HepG2 (cell line): ENCODE results near the gene KHK. TPM values are rescaled to one million over a fixed set of nuclear protein-coding genes. Genes with fewer than 3 reads are reported as not detected.

Experiments
- ARID2 ChIP-seq: sonication (generic); formaldehyde crosslinking; IDR thresholded peaks from 2 replicates; pipeline ENCODE4 v1.8.1; 2022; ENCODE audit warnings: mild to moderate bottlenecking, missing genetic modification reagents, borderline replicate concordance
- BRD4 ChIP-seq: sonication (generic); formaldehyde crosslinking; IDR thresholded peaks from 2 replicates; pipeline ENCODE4 v1.4.0; 2020; ENCODE audit warnings: missing genetic modification reagents
- FUBP1 ChIP-seq: sonication (generic); formaldehyde crosslinking; IDR thresholded peaks from 2 replicates; pipeline ENCODE4 v1.5.1; 2020; ENCODE audit warnings: missing genetic modification reagents, mild to moderate bottlenecking, borderline replicate concordance
- GLMP ChIP-seq: sonication (generic); formaldehyde crosslinking; IDR thresholded peaks from 2 replicates; pipeline ENCODE4 v1.9.0; 2021; ENCODE audit warnings: missing genetic modification reagents, mild to moderate bottlenecking, borderline replicate concordance
- HMG20B ChIP-seq: conservative IDR thresholded peaks from 2 replicates; pipeline ENCODE4 v1.6.1; 2016; ENCODE audit warnings: missing genetic modification reagents, missing compliant biosample characterization
- JUN ChIP-seq: sonication (generic); formaldehyde crosslinking; IDR thresholded peaks from 2 replicates; pipeline ENCODE4 v1.4.0; 2020; ENCODE audit warnings: mild to moderate bottlenecking, missing genetic modification reagents
- MAFF ChIP-seq: IDR thresholded peaks from 2 replicates; pipeline ENCODE4 v1.6.1; 2011; ENCODE audit warnings: low read depth, low read length, improper control_type of control experiment
- MAX ChIP-seq: IDR thresholded peaks from 2 replicates; pipeline ENCODE4 v1.6.1; 2012; ENCODE audit warnings: inconsistent platforms
- PAF1 ChIP-seq: IDR thresholded peaks from 2 replicates; pipeline ENCODE4 v1.6.1; 2016; ENCODE audit warnings: missing genetic modification reagents, missing compliant biosample characterization
- PPARG ChIP-seq: conservative IDR thresholded peaks from 2 replicates; pipeline ENCODE4 v1.6.1; 2016; ENCODE audit warnings: missing biosample characterization, missing genetic modification reagents
- SNAI1 ChIP-seq: sonication (generic); formaldehyde crosslinking; IDR thresholded peaks from 2 replicates; pipeline ENCODE4 v1.5.0; 2020; ENCODE audit warnings: mild to moderate bottlenecking, missing genetic modification reagents, borderline replicate concordance
- ZNF224 ChIP-seq: sonication (generic); formaldehyde crosslinking; IDR thresholded peaks from 2 replicates; pipeline ENCODE4 v1.5.0; 2020; ENCODE audit warnings: mild to moderate bottlenecking, missing genetic modification reagents
- ZNF281 ChIP-seq: sonication (generic); formaldehyde crosslinking; IDR thresholded peaks from 2 replicates; pipeline ENCODE4 v1.4.0; 2020; ENCODE audit warnings: missing genetic modification reagents, borderline replicate concordance
- ZNF44 ChIP-seq: sonication (generic); formaldehyde crosslinking; IDR thresholded peaks from 2 replicates; pipeline ENCODE4 v1.5.1; 2020; ENCODE audit warnings: mild to moderate bottlenecking, missing genetic modification reagents
- ZNF546 ChIP-seq: sonication (generic); formaldehyde crosslinking; conservative IDR thresholded peaks from 2 replicates; pipeline ENCODE4 v1.8.1; 2023; ENCODE audit warnings: mild to moderate bottlenecking, missing genetic modification reagents
- ZNF564 ChIP-seq: sonication (generic); formaldehyde crosslinking; IDR thresholded peaks from 2 replicates; pipeline ENCODE4 v1.8.1; 2023; ENCODE audit warnings: mild to moderate bottlenecking, missing genetic modification reagents
- ZSCAN25 ChIP-seq: sonication (generic); formaldehyde crosslinking; IDR thresholded peaks from 2 replicates; pipeline ENCODE4 v1.8.0; 2022; ENCODE audit warnings: mild to moderate bottlenecking, missing genetic modification reagents
- polyA plus RNA-seq, 8 experiments: library from polyadenylated mRNA; depleted of rRNA in 3 of 8; stranded (reverse) in 7 of 8; unstranded in 1 of 8; fragments of >200 nt; fragmentation: Illumina TruSeq in 4 of 8; extraction: Trizol in 4 of 8; gene quantifications; 2 replicates each; pipeline versions ENCODE4 v1.2.1 to v1.2.3, GENCODE V29; 2011 to 2016; ENCODE audit warnings: low read depth in 4 of 8, missing spikeins in 1 of 8, mixed read lengths in 1 of 8; ENCODE audit not compliant: insufficient read depth in 1 of 8
- total RNA-seq, 5 experiments: library from RNA; depleted of rRNA; stranded (reverse); fragments of >200 nt; fragmentation: Illumina TruSeq; extraction: Trizol; gene quantifications; 2 replicates each; pipeline ENCODE4 v1.2.3, GENCODE V29; 2016; ENCODE audit warnings: low read depth in 1 of 5

Gene KHK
- total and polyA plus RNA-seq, 2 of the 13 experiments (the other 11 are each of a cell fraction or from before 2014, with no cell fraction given): 40.9 to 99.2 TPM

- TF ChIP-seq BRD4 (CRISPR knock-in tag): peak; percentile 96
- peak; percentile 95 for TF ChIP-seq HMG20B (CRISPR knock-in tag)
- TF ChIP-seq SNAI1 (CRISPR knock-in tag): no peak
- TF ChIP-seq ZNF44: peak; percentile 73
- TF ChIP-seq ZNF564 (CRISPR knock-in tag): peak; percentile 96
- TF ChIP-seq GLMP: no peak; the same call in 1 of the 2 replicates
- TF ChIP-seq FUBP1: no peak
- 0 out of 2 replicates have a peak, but pooled peaks have one; percentile 24 for TF ChIP-seq MAFF
- peak; percentile 97 for TF ChIP-seq ZNF546 (CRISPR knock-in tag)
- peak; percentile 91 for TF ChIP-seq MAX
- TF ChIP-seq ZSCAN25 (CRISPR knock-in tag): peak; percentile 82
- peak; percentile 81 for TF ChIP-seq ARID2 (CRISPR knock-in tag)
- TF ChIP-seq ZNF224: peak; percentile 52; the same call in 1 of the 2 replicates
- TF ChIP-seq ZNF281 (CRISPR knock-in tag): peak; percentile 93
- TF ChIP-seq PPARG (CRISPR knock-in tag): peak; percentile 85
- no peak for TF ChIP-seq PAF1
- TF ChIP-seq JUN (CRISPR knock-in tag): peak; percentile 74; the same call in 1 of the 2 replicates
These were observed 9.4 kb downstream of the KHK start (continued) for GRCh38 chr2:27095745-27096651.
